Caco-2 (cell line): ENCODE measurements around the gene PTPRG. TPM values are rescaled to one million over a fixed set of nuclear protein-coding genes. Genes with fewer than 3 reads are reported as not detected.

Experiments used
- BruUV-seq: library from RNA; stranded (reverse); fragments of 400-500 nt; replicated peaks from 2 replicates; lab custom pipeline; 2021; lab: Mats Ljungman, UMichigan
- CTCF ChIA-PET: fragments of 300-600 bp; sonication (Branson Sonifier 250); formaldehyde crosslinking; loops from one replicate; lab custom pipeline; 2022; ENCODE audit warnings: antibody characterized with exemption; lab: Charles Lee
- POLR2A ChIA-PET: fragments of 300-600 bp; sonication (Branson Sonifier 250); formaldehyde crosslinking; loops from one replicate; lab custom pipeline; 2022; ENCODE audit warnings: antibody characterized with exemption; lab: Charles Lee
- DNase-seq, 2 experiments: peaks; one replicate each; pipeline versions ENCODE4 v3.0.0 to v3.0.0-alpha.2; 2020 to 2022
- H3K27me3 ChIP-seq: replicated peaks from 2 replicates; pipeline ENCODE4 v1.6.0; 2011; ENCODE audit warnings: low read length; ENCODE audit not compliant: control insufficient read depth, insufficient read depth
- H3K36me3 ChIP-seq: 2 replicates; pipeline ENCODE4 v1.5.1; 2011; ENCODE audit warnings: low read length; ENCODE audit not compliant: control insufficient read depth, insufficient read depth
- H3K4me1 ChIP-seq: fragments of 250-450 bp; sonication (Bioruptor Pico); 2 replicates; pipeline ENCODE4 v1.5.1; 2020; ENCODE audit warnings: mild to moderate bottlenecking
- H3K4me3 ChIP-seq: 2 replicates; pipeline ENCODE4 v1.5.1; 2011; ENCODE audit warnings: low read depth, mild to moderate bottlenecking, control low read depth, low read length
- H3K9me3 ChIP-seq: fragments of 250-450 bp; sonication (Bioruptor Pico); 2 replicates; pipeline ENCODE4 v1.5.1; 2020; ENCODE audit warnings: mild to moderate bottlenecking, moderate library complexity
- H3K27ac Mint-ChIP-seq: one replicate; pipeline ENCODE4 v1.8.0; 2022; ENCODE audit warnings: mixed read lengths; ENCODE audit not compliant: unreplicated experiment
- H3K27me3 Mint-ChIP-seq: one replicate; pipeline ENCODE4 v1.8.0; 2022; ENCODE audit warnings: mixed read lengths; ENCODE audit not compliant: insufficient read depth, unreplicated experiment
- H3K36me3 Mint-ChIP-seq: one replicate; pipeline ENCODE4 v1.8.0; 2022; ENCODE audit warnings: mild to moderate bottlenecking, mixed read lengths; ENCODE audit not compliant: insufficient read depth, unreplicated experiment
- H3K4me1 Mint-ChIP-seq: one replicate; pipeline ENCODE4 v1.8.0; 2022; ENCODE audit warnings: low read depth, mixed read lengths; ENCODE audit not compliant: unreplicated experiment
- H3K4me3 Mint-ChIP-seq: one replicate; pipeline ENCODE4 v1.8.0; 2022; ENCODE audit warnings: mild to moderate bottlenecking, moderate library complexity, mixed read lengths; ENCODE audit not compliant: unreplicated experiment
- H3K9me3 Mint-ChIP-seq: one replicate; pipeline ENCODE4 v1.8.0; 2022; ENCODE audit warnings: mixed read lengths; ENCODE audit not compliant: unreplicated experiment
- intact Hi-C: fragments of 100-400 bp; cut with micrococcal nuclease; formaldehyde crosslinking; loops from one replicate; pipeline ENCODE4 v1.10.0; 2022; ENCODE audit not compliant: unreplicated experiment
- total RNA-seq: library from RNA; stranded (reverse); gene quantifications from 2 replicates; pipeline ENCODE4 v1.2.3, GENCODE V29; 2022
- TF ChIP-seq, protein P1 (sequence below), 2 experiments: fragments of 200-600 bp in 1 of 2; IDR thresholded peaks; 1 replicate in 1 of 2; 2 replicates in 1 of 2; pipeline versions ENCODE4 v1.5.1 to v1.8.0; 2011 to 2022; ENCODE audit warnings: antibody characterized with exemption in 1 of 2, control low read depth in 1 of 2, inconsistent platforms in 1 of 2, low read depth in 1 of 2, low read length in 1 of 2, mild to moderate bottlenecking in 1 of 2, moderate library complexity in 1 of 2; ENCODE audit not compliant: insufficient read depth in 1 of 2, severe bottlenecking in 1 of 2, unreplicated experiment in 1 of 2

PTPRG gene
- total RNA-seq, 1 experiment from 2014 or later: 46.4 TPM

DNA sequence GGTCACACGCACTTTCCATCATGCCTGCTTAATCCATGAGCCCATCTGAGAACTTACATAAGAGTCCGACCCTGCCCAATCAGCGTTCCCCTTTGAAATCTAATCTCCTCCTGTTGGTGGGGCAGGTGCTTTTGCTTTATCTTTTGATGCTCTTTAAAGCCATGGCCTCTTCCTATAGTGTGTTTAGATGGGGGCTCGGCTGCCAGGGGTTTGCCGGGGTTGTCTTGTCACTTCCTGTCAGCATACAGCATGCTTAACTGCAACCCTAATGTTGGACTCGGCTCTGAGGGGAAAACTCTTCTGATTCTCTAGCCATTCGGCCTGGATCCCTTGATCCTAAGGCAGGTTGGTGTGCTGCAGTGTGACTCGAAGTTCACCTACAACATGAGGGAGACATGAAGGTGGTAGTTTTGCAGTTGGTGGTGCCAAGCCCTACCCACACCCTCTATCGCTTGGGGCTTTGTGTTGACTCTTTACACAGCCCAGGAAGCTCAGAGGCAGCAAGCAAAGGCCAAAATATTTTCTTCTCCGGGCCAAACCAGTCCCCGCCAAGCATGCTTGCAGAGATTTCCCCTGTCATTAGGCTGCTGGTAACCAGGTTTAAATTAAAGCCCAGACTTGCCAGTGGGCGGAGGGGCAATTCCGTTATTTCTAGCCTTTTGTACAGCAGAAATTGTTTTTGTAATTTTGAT, 593.2 kb downstream of the PTPRG start:
- TF ChIP-seq, protein P1, sequence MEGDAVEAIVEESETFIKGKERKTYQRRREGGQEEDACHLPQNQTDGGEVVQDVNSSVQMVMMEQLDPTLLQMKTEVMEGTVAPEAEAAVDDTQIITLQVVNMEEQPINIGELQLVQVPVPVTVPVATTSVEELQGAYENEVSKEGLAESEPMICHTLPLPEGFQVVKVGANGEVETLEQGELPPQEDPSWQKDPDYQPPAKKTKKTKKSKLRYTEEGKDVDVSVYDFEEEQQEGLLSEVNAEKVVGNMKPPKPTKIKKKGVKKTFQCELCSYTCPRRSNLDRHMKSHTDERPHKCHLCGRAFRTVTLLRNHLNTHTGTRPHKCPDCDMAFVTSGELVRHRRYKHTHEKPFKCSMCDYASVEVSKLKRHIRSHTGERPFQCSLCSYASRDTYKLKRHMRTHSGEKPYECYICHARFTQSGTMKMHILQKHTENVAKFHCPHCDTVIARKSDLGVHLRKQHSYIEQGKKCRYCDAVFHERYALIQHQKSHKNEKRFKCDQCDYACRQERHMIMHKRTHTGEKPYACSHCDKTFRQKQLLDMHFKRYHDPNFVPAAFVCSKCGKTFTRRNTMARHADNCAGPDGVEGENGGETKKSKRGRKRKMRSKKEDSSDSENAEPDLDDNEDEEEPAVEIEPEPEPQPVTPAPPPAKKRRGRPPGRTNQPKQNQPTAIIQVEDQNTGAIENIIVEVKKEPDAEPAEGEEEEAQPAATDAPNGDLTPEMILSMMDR (IDR thresholded peaks at IDR 0.05; ENCODE audit: insufficient read depth in 1 of 2, low read depth in 1 of 2, low read length in 1 of 2, severe bottlenecking in 1 of 2, unreplicated experiment in 1 of 2): no peak
- no peaks in the 10 kb centered on the region for H3K36me3 ChIP-seq
- H3K27ac Mint-ChIP-seq: no peak overlapping the region
- no TSS peak for BruUV-seq
- no peaks in the 10 kb centered on the region for H3K27me3 Mint-ChIP-seq
- H3K36me3 Mint-ChIP-seq: peaks cover 12% of the 10 kb centered on the region
- no peak overlapping the region for H3K4me3 Mint-ChIP-seq
- CTCF ChIA-PET: no interaction called here
- no peaks in the 10 kb centered on the region for H3K9me3 ChIP-seq
- H3K27me3 ChIP-seq: no peaks in the 10 kb centered on the region
- H3K4me1 Mint-ChIP-seq: no peaks in the 10 kb centered on the region
- no peaks in the 10 kb centered on the region for H3K4me1 ChIP-seq
- no peak overlapping the region for H3K4me3 ChIP-seq
- POLR2A ChIA-PET: no interaction called here
- intact Hi-C loops: no loop called here
- DNase-seq: no peak
- H3K9me3 Mint-ChIP-seq: no peaks in the 10 kb centered on the region

DNA sequence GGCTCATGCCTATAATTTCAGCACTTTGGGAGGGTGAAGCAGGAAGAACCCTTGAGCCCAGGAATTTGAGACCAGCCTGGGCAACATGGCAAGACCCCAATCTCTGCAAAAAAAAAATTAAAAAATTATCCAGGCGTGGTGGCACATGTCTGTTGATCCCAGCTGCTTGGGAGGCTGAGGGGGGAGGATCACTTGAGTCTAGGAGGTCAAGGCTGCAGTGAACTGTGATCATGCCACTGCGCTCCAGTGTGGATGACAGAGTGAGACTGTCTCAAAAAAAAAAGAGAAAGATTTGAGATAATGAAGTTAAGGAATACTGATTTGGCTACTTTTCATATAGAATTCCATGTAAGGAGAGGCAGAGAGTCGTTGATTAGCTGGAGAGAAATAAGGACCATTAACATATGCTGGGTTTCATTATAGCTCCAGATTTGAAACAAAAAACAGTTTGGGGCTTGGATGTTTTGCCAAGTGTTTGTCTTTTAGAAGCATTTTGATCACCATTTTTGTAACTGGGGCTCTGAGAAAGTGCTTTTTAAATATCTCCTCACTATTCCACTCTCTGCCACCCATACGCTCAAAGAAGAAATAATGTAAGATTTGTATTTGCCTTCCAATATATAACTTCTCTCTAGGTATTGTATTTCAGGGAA, 597.8 kb downstream of the PTPRG start:
- Mint-ChIP-seq H3K4me3 (no peak overlapping the region), H3K36me3 (peaks cover 11% of the 10 kb centered on the region), H3K4me1 (no peaks in the 10 kb centered on the region), H3K9me3 (no peaks in the 10 kb centered on the region), H3K27ac (no peak overlapping the region), H3K27me3 (no peaks in the 10 kb centered on the region)
- intact Hi-C loops: no loop called here
- H3K4me3 ChIP-seq: no peak overlapping the region
- H3K36me3 ChIP-seq: no peaks in the 10 kb centered on the region
- ChIA-PET CTCF (no interaction called here), POLR2A (no interaction called here)
- no peak for DNase-seq
- no peaks in the 10 kb centered on the region for H3K9me3 ChIP-seq
- no peaks in the 10 kb centered on the region for H3K4me1 ChIP-seq
- TF ChIP-seq, protein P1 (IDR thresholded peaks at IDR 0.05; ENCODE audit: insufficient read depth in 1 of 2, low read depth in 1 of 2, low read length in 1 of 2, severe bottlenecking in 1 of 2, unreplicated experiment in 1 of 2): no peak
- BruUV-seq: no TSS peak
- no peaks in the 10 kb centered on the region for H3K27me3 ChIP-seq

DNA sequence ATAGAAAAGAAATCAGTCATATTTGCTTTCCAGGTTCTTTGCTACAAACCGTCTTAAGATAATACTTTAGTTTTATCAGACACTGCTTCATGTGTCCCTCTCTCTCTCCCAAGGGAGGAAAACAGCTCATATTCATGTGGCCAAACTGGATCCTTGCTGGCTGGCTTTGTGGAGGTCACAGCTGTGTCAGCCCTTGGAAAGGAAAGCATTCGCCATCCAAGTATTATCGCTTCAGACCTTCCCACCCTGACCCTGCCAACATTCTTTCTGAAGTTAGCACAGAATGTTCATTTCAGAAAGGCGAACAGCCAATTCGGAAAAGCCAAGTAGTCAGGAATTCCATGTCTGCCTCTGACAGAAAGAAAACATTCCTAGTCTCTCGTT, 598.3 kb downstream of the PTPRG start:
- H3K27me3 Mint-ChIP-seq: no peaks in the 10 kb centered on the region
- intact Hi-C loops: no loop called here
- no peak overlapping the region for H3K4me3 Mint-ChIP-seq
- CTCF ChIA-PET: no interaction called here
- no peaks in the 10 kb centered on the region for H3K9me3 ChIP-seq
- H3K36me3 ChIP-seq: no peaks in the 10 kb centered on the region
- no peaks in the 10 kb centered on the region for H3K9me3 Mint-ChIP-seq
- H3K27me3 ChIP-seq: no peaks in the 10 kb centered on the region
- DNase-seq: no peak
- POLR2A ChIA-PET: no interaction called here
- no peak overlapping the region for H3K4me3 ChIP-seq
- no TSS peak for BruUV-seq
- H3K4me1 Mint-ChIP-seq: no peaks in the 10 kb centered on the region
- H3K36me3 Mint-ChIP-seq: peaks cover 6% of the 10 kb centered on the region
- TF ChIP-seq, protein P1 (IDR thresholded peaks at IDR 0.05; ENCODE audit: insufficient read depth in 1 of 2, low read depth in 1 of 2, low read length in 1 of 2, severe bottlenecking in 1 of 2, unreplicated experiment in 1 of 2): no peak
- no peak overlapping the region for H3K27ac Mint-ChIP-seq
- no peaks in the 10 kb centered on the region for H3K4me1 ChIP-seq
